Parathyroid adenoma (tissue), 2 donors: ENCODE results near the gene TMEM218.
A peak's percentile ranks its signal among the peaks of the same experiment; 100 is the strongest.

Experiments
- H2AFZ ChIP-seq: fragments of 300-600 bp; sonication (generic); one replicate; pipeline ENCODE4 v1.7.0; 2017; ENCODE audit warnings: antibody characterized with exemption, mild to moderate bottlenecking
- H3K27ac ChIP-seq: fragments of 300-600 bp; sonication (generic); one replicate; pipeline ENCODE4 v1.7.0; 2017
- H3K27me3 ChIP-seq: fragments of 300-600 bp; sonication (generic); one replicate; pipeline ENCODE4 v1.7.0; 2017; ENCODE audit warnings: low read length; ENCODE audit not compliant: control insufficient read depth, insufficient read depth
- H3K36me3 ChIP-seq: fragments of 300-600 bp; sonication (generic); one replicate; pipeline ENCODE4 v1.7.0; 2017; ENCODE audit warnings: low read length; ENCODE audit not compliant: control insufficient read depth, insufficient read depth
- H3K4me1 ChIP-seq: fragments of 300-600 bp; sonication (generic); one replicate; pipeline ENCODE4 v1.7.0; 2017; ENCODE audit warnings: control low read depth
- H3K4me2 ChIP-seq: fragments of 300-600 bp; sonication (generic); one replicate; pipeline ENCODE4 v1.7.0; 2017; ENCODE audit warnings: low read length
- H3K4me3 ChIP-seq: fragments of 300-600 bp; sonication (generic); one replicate; pipeline ENCODE4 v1.7.0; 2017; ENCODE audit warnings: low read depth, low read length
- H3K79me2 ChIP-seq: fragments of 300-600 bp; sonication (generic); one replicate; pipeline ENCODE4 v1.7.0; 2017; ENCODE audit warnings: control low read depth
- H3K9ac ChIP-seq: fragments of 300-600 bp; sonication (generic); one replicate; pipeline ENCODE4 v1.7.0; 2017; ENCODE audit warnings: mild to moderate bottlenecking
- H3K9me3 ChIP-seq: fragments of 300-600 bp; sonication (generic); one replicate; pipeline ENCODE4 v1.7.0; 2017; ENCODE audit warnings: low read length; ENCODE audit not compliant: control insufficient read depth
- CTCF ChIP-seq: fragments of 300-600 bp; sonication (generic); IDR thresholded peaks from one replicate; pipeline ENCODE4 v1.7.0; 2017; ENCODE audit warnings: antibody characterized with exemption, mild to moderate bottlenecking
- donor health status: primary hyperparathyroidism.

Gene TMEM218

GRCh38 chr11:125070699-125071254 is 40.6 kb downstream of the TMEM218 start:
- Histone ChIP-seq H2AFZ (no peak overlapping the region), H3K4me1 (no peaks in the 10 kb centered on the region), H3K9me3 (no peaks in the 10 kb centered on the region), H3K79me2 (no peaks in the 10 kb centered on the region), H3K27me3 (no peaks in the 10 kb centered on the region), H3K27ac (no peak overlapping the region), H3K36me3 (no peaks in the 10 kb centered on the region), H3K9ac (no peak overlapping the region), H3K4me3 (no peak overlapping the region), H3K4me2 (no peak overlapping the region)
- no peak for TF ChIP-seq CTCF

- Histone ChIP-seq H3K27ac (no peak overlapping the region), H3K9me3 (no peaks in the 10 kb centered on the region), H3K27me3 (no peaks in the 10 kb centered on the region), H3K4me3 (no peak overlapping the region), H3K4me2 (no peak overlapping the region), H3K79me2 (no peaks in the 10 kb centered on the region), H3K36me3 (no peaks in the 10 kb centered on the region), H3K4me1 (no peaks in the 10 kb centered on the region), H3K9ac (no peak overlapping the region), H2AFZ (no peak overlapping the region)
- TF ChIP-seq CTCF, result no peak
Measured at GRCh38 chr11:125069796-125070195, 41.6 kb downstream of the TMEM218 start.

DNA sequence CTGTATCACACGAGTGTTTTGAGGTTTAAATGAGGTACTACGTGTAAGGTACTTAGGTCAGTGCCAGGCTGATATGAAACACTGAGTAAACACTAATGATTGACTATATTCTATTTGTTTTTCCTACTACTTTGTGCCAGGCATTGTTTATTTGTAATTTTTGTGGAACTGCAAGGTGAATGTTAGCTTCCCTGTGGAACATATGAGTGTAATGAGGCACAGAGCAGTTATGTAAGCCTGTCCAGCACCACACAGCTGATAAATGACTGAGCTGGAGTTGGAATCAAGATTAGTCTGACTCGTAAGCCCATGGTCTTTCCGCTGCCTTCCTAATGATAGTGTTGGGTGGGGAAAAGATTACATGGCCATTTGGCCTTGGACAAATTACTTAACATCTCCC is 42.4 kb downstream of the TMEM218 start:
- TF ChIP-seq CTCF, result no peak
- Histone ChIP-seq H3K36me3 (no peaks in the 10 kb centered on the region), H3K4me2 (no peak overlapping the region), H3K4me1 (no peaks in the 10 kb centered on the region), H3K4me3 (no peak overlapping the region), H2AFZ (no peak overlapping the region), H3K9me3 (no peaks in the 10 kb centered on the region), H3K27me3 (no peaks in the 10 kb centered on the region), H3K9ac (no peak overlapping the region), H3K79me2 (no peaks in the 10 kb centered on the region), H3K27ac (no peak overlapping the region)

DNA sequence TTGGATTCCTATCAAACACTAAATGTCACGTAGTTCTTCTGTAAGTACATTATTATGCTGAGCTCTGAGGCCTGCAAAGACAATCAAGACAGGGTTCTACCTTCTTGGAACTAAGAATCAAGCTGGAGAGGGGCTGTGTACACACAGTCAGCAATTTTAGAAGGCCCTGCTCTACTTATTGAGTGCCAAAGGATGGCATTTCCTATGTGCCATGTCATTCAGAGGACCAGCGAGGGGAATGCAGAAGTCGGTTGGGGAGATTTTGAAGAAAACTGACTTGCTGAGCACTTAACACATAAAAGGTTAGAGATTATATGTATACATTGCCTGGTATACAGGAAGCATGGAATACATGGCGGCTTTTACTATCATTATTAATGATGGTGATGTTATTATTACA is 43.1 kb downstream of the TMEM218 start:
- Histone ChIP-seq H3K27ac (no peak overlapping the region), H3K4me2 (no peak overlapping the region), H3K4me3 (no peak overlapping the region), H2AFZ (no peak overlapping the region), H3K79me2 (no peaks in the 10 kb centered on the region), H3K36me3 (no peaks in the 10 kb centered on the region), H3K9me3 (no peaks in the 10 kb centered on the region), H3K9ac (no peak overlapping the region), H3K4me1 (no peaks in the 10 kb centered on the region), H3K27me3 (no peaks in the 10 kb centered on the region)
- no peak for TF ChIP-seq CTCF

DNA sequence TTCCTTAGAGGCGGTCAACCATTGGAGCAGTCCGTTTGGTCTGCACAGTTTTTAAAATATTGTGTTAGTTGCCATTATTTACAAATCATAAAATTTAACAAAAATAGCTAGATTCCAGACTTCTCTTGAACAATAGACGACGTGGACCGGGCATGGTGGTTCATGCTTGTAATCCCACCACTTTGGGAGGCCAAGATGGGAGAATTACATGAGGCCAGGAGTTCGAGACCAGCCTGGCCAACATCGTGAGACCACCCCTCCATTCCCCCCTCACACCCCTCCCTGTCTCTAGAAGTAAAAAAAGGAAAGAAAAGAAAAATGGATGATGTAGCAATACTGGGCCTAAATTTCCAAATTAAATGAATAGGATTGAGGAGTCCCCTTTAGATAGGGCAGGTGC is 47.4 kb downstream of the TMEM218 start:
- Histone ChIP-seq H3K36me3 (no peaks in the 10 kb centered on the region), H3K27me3 (no peaks in the 10 kb centered on the region), H3K9ac (no peak overlapping the region), H3K79me2 (no peaks in the 10 kb centered on the region), H3K27ac (no peak overlapping the region), H3K4me3 (no peak overlapping the region), H2AFZ (peak overlapping the region; percentile 76), H3K9me3 (no peaks in the 10 kb centered on the region), H3K4me2 (no peak overlapping the region), H3K4me1 (no peaks in the 10 kb centered on the region)
- TF ChIP-seq CTCF, result no peak
